ENCODE data around the gene ABCC4. TPM values are rescaled to one million over a fixed set of nuclear protein-coding genes. Genes with fewer than 3 reads are reported as not detected.

The ABCC4 gene
- total RNA-seq, 1 donor from 2014 or later = 9.0 TPM

DNA sequence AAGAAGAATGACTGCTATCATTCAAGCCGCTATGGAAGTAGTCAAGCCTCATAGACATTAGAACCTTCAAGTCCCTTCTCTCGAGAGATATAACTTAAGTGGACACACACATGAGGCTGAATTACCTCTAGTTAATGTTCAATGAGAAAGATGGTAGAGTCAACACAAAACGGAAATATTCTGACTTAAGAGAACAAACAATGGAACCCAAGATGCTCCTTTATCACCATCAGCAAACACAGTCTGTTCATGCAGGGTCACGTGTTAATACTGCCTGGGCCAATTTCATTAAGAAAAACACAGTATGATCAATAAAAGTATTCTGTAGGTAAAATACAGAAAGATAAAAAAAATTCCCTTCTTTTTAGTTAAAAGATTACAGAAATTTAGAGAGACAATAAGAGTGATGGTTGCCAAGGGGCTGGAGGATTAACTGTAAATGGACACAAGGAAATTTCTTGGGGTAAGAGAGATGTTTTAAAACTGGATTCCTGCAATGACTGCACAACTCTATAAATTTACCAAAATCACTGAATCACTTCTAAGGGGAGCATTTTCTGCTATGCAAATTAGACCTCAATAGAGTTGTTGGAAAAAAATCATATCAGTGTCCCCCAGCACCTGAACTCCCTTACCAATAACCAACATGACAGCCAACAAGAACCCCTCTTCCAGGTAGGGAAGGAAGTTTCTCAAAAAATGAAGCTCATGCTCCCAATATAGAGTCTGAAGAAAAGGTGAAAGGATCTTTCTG lies 256.6 kb downstream of the ABCC4 start:
- no peak for DNase-seq

DNA sequence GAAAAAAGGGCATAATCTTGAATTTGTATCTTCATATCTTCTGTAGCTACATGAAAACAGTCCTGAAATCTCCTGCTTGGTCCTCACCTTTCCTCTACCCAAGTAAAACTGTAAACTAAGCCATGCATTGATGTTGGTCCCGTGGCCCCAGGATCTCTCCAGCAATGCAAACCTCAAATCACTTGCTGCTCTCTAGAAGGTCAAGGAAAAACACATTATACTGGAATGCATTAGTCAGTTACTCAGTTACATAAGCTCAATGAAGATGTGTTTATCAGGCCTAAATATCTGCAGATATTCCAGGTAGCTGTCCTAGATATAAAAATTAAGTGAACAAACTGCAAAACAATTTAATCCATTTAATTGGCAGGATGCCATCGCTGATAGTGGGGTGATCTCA lies 261.8 kb downstream of the ABCC4 start:
- DNase-seq = no peak

DNA sequence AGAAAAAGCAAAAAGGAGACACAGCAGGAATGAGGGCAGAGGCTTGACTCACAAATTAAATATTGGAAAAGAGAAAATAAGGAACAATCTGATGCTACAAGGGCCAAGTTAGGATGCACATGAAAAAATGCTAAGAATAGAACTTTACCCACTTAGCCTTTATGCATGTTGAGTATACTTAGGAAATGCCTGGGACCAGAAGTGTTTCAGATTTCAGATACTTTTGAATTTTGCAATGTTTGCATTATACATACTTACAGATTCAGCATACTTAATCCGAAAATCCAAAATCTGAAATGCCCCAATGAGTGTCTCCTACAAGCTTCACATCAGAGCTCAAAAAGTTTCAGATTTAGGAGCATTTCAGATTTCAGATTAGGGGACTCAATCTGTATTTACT lies 262.3 kb downstream of the ABCC4 start:
- no peak for DNase-seq

DNA sequence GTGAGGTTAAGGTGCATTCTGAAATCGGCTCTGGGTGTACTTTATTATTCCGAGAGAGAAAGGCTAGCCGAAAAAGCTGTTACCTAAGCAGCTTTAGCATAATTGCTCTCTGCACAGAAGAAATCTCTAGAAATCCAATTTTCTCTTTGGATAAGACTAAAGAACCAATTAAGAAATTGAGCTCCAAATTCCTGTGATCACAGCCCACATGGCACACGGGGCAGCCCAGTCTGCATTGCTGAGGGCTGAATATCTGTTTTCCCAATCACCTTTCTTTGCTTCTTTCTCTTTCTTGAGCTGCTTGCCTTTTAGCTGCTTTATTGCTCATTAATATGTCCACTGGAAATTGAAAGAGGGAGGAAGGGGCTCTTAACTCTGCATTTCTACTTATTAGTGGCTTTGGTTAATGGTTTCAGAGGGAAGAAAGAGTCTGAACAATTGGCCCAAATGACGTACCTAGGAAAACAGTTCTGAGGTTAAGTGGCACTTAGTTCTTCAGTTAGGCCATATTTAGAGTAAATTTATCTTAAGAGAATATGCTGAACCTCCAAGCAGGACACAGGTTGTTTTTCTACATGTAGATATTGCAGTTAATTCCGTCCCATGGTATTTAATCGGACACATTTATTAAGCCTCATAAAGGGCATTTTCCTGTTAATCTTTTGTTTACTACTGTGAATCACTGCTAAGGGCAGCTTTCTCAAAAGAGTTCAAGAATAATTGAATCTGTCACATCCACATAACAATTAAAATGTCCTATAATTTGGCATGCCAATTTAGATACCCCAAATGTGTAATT lies 265.7 kb downstream of the ABCC4 start:
- DNase-seq = no peak

DNA sequence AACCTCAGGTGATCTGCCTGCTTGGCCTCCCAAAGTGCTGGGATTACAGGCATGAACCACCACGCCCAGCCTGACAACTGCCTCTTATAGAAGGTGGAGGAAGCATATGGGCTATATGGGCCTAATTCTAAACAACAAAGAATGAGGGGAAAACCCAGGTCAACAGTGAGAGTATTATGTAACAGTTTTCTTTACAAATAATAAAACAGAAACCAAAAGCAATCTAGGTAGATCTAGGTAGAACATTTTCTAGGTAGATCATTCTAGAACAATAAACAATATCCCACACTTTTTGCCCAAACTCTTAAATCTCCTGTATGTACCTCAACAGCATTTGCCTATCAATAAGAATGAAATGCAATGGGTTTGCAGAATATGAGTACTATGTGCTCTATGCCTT lies 267.4 kb downstream of the ABCC4 start:
- no peak for DNase-seq

DNA sequence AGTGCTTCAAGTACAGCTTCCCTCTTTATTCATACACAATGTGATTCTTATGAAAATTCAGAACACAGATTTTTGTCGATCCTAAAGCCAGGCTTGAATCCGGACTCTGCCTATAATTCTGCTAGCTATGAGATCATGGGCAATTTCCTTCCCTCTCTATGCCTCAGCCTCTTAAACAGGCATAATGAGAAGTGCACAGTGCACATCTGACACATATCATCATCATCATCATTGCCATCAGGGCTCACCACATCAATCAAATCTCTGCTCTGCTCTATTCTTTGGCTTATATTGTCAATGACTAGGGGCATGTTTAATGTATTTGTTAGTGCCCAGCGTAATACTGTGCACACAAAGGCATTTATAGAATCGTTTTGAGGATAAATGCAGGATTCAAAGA lies 269.1 kb downstream of the ABCC4 start:
- no peak for DNase-seq

DNA sequence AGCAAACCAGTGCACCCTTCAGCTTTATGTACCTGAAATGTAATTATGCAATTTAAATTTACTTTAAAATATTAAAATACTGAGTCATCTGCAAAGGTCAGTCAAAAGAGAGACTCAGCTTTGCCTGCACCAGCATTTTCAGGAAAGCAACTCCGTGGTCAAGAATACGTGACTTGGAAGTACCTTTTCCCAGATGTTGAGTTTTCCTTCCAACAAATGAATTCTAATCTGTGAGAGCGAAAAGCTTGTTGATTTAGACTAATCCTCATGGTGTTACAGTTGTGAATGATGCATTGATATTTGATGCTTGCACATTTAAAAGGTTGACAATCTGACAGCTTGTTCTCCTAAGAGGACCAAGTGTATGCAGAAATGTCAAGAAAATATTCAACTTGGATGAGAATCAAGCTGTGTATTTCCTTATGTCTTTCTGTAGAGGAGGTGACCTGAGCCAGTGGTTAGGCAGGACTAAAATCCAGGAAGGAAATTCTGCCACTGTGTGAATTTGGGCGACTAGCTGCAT lies 270.4 kb downstream of the ABCC4 start:
- DNase-seq = no peak

DNA sequence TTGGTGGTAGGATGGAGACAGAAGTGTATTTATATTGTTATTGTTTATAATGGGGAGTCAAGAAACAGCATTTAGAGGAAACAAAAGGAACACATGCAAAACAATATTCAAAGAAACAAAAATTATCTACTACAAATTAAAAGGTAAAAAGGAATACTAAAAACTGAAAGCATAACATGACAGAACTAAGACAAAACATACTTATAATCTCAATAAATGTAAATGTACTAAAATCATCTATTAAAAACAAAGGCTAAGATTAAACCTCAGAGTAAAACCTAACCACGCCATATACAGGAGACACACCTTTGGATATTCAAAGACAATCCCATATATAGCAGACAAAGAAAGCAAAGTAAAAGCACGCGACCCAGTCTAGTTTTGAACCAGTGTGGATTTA lies 273.6 kb downstream of the ABCC4 start:
- DNase-seq = no peak

DNA sequence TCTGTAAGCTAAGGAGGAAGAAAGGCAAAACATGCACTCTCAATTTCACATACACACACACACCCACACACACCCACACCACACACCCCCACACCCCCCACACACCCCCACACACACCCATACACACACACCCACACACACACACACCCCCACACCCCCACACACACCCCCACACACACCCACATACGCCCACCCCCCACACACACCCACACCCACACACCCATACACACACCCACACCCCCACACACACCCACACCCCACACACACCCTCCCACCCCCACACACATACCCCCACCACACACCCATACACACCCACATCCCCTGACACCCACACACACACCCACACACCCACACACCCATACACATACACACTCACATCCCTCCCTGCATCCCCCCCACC lies 276.1 kb downstream of the ABCC4 start:
- DNase-seq = no peak

DNA sequence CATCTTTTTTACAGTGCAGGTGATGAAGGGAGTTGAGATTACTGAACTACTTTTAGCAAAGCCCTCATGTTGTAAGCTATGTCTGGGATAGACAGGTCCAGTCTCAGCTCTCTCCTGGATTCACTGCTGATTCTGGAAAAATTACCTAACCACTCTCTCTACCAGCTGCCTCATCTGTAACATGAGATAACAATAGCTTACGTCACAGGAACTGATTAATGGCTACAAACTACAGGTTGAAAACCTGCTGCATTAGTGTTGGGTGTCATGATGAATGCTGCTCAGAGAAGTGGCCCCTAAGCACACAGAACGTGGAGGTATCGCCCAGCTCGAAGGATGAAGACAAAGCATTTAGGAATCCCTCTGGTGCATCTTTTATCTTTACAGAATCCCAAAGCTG lies 277.8 kb downstream of the ABCC4 start:
- no peak for DNase-seq

DNA sequence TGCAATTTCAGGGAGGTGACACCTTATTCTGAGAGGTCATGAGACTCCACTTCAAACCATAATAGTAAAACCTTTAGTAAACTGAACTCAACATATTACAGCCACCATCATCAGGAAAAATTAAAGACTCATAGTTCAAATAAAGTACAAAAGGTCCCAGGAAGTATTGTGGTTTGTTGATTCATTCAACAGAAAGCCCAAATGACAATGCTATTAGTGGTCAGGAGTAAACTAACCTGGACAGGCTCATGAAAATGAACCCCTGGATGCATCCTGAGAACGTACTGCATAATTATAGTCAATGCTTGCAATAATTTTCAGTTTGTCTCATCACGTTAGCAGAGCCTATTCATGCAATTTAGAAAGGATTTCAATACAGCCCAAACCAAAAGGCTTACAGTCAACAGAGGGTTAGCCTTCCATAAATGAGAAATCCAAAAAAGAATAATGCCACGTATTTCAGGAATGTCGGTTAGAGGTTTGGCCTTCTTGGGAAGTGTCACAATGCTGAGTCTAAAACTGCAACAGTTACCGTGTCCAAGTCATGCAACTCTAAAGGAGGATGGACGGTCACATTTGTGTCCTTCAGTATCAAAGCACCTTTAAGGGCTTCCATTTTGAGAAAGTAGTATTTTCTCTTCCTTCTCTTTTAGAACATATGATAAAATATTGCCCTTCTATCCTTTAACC lies 280.8 kb downstream of the ABCC4 start:
- DNase-seq = no peak

DNA sequence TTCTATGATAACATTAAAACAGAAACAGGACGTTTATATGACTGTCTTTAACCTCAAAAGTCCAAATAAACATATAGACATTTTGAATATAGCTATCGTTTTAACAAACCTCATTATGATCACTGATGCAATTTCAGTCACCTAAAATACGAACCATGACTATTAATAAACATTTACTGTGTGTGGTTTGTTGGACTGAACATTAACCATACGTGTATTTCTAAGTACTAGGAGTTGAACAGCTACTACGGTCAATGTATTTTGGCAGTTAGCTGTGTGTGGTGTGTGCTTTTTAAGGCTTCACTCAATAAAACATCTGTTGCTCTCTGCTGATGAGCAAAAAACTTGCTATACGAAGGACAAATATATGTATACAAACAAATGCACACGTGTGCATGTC lies 281.4 kb downstream of the ABCC4 start:
- DNase-seq = no peak

DNA sequence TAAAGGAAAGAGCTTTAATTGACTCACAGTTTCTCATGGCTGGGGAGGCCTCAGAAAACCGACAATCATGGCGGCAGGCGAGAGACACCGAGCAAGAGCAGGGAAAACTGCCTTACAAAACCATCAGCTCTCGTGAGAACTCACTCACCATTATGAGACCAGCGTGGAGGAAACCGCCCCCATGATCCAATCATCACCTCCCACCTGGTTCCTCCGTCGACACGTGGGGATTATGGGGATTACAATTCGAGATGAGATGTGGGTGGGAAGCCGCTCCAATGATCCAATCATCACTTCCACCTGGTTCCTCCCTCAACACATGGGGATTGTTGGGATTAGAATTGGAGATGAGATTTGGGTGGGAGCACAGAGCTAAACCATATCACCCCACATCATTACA lies 293.9 kb downstream of the ABCC4 start:
- no peak for DNase-seq

DNA sequence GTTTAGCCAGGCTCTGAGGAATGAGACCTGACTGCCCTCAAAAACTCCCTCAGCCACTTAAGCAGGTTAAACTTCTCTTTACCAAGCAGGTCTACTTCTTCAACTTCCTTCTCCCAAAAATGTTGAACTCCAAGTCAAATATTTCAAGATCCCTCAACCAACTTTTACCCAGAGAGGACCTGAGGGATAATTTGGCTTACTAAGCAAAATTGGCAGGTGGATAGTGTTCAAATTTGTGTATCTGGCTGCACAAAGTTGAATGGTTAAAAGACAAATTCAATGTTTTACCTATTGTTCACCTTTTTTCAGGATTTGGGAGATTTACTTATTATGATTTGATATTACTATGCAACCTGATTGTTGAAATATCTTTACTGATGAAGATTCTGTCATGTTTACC lies 296.0 kb downstream of the ABCC4 start:
- no peak for DNase-seq

DNA sequence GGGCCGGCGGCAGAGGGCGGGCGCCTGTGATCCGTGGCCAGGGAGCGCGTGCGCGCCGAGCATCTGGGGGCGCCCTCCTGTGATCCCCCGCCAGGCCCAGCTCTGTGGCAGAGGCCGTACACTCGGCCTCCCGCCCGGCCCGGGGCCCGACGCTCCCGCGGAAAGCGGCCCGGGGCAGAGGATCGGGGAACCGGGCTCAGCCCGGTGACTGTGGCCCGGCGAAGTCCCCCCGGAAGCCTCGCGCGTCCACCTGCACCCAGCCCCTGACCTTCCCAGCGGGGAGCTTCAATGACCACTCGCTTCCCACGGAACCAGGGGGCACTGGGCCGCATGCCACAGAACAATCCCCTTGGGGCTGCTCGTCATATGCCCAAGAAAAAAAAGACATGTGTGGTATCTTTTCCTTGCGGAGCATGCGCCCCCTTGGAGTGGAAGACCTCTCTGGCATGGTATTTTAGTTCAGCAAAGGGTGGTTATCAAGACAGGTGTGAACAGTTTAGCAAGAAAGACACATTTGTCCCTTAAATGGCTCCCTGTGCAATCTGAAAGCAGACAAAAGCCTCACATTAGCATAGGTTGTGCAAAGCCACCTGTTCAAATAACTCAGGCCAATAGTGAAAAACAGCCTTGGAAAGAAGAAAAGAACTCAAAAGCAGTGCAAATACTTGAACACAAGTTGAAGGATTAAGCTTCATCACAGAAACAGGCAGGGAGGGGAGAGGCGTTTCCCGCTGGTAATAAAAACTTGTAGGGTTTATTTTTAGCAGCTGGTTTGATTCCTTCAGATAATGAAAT lies 298.0 kb downstream of the ABCC4 start:
- peak; percentile 33 for DNase-seq

DNA sequence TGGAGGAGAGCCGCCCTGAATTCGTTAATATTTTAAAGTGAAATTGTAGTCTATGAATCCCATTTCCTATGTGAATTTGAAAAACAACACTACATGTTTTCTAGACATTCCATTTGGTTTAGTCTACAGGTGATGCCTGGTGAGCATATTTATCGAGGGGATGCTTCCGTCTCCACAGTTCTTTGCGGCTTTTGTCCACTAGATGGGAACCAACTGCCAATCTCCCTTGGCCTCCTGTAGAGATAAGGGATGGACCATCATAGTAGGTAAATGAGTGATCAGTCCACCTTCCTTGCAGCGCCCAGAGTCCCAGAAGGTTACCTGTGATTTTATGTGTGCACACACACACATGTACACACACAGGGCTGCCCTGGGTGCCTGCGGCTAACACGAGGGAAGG lies 299.1 kb downstream of the ABCC4 start:
- no peak for DNase-seq

DNA sequence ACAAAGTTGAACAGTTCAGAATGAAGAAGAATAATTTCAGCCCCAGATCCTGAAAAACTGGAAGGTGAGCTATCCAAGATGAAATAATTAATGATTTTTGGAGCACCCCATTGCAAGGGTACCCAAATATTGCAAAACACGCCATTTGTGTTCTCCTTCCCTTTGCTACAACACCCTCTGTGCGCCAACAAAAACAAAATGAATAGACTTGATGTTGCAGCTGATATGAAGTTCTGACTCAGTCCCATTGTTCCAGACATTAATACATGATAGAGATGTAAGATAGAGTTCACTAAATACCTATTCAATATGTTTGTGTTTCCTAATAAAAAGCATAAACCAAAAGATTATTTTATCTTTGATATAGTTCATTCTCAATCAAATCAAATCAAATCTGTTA lies 301.4 kb downstream of the ABCC4 start:
- no peak for DNase-seq

DNA sequence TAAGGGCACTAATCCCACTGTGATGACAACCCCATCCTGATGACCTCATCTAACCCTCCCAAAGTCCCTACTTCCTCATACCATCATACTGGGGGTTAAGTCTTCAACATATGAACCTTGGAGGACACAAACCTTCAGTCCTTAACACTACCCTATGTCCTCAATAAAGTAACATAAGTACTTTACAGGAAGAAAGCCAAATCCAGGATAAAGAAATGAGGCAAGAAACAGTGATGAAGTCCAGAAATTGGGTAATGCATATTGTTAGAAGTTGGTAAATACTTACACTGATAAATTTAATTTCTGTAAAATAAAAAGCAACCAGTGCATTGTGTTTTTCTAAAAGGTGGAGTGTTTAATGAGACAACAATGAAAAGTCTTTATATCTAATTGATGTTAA lies 304.1 kb downstream of the ABCC4 start:
- DNase-seq = no peak

DNA sequence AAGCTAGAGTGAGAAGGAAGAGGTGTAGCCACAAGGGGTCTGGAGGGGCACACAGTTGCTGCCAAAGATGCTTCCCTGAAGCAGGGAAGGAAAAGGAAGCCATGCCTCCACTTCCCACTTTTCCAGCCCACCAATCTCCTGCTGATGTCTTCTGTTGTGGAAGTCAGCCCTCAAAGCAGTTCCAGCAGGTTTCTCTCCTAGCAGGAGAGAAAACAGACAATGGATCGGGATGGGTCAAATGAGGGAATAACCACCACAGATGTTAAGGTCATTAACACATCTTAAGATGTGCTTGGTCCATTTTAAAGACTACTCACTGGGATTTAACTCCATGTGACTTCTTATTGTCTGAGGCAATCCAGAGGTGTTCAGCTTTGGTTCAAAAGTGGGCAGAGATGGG lies 304.8 kb downstream of the ABCC4 start:
- DNase-seq = no peak

DNA sequence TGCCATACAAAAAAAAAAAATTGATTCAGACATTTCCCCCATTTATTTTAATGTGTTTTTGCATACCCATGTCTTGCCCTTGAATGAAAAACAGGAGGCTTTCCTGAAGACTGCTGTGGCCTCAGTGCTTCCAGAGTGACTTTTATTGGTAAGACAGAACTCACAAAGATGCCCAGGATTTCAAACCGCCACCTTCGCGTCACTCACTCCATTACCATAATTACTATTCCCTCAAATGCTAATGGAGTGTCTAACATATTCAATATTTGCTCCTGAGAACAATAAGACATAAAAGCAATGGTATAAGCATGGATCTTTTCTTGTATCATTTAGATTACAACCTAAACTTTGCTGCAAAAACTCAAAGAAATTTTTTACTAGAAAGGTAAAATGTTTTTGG lies 306.7 kb downstream of the ABCC4 start:
- DNase-seq = no peak

DNA sequence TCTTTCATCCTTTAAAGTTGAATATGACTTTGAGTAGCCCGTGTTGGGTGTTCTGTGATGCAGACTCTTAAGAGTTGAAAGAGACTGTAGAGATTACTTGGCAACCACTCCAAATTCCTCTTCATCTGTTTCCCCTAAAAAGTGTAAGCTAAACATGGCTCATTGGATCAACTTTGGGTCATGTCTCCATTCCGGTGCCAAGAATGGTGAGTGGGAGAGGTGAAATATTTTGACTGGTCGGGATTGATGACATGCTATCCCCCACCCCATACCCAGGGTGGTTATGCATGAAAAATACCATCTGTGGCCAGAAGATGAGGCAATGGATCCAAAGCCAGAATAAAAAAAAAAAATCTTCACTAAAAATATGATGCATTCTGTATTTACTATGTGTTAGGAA lies 307.6 kb downstream of the ABCC4 start:
- DNase-seq = no peak

Data from skin of body (tissue), 2 donors.